C4-2B (cell line): ENCODE data around the gene ANKFY1.

Source experiments
- CTCF ChIP-seq: fragments of 450-650 bp; conservative IDR thresholded peaks from 2 replicates; pipeline ENCODE4 v1.5.1; 2017; ENCODE audit warnings: mild to moderate bottlenecking
- ZFX ChIP-seq: fragments of 450-650 bp; IDR thresholded peaks from 2 replicates; pipeline ENCODE4 v1.6.1; 2017

DNA sequence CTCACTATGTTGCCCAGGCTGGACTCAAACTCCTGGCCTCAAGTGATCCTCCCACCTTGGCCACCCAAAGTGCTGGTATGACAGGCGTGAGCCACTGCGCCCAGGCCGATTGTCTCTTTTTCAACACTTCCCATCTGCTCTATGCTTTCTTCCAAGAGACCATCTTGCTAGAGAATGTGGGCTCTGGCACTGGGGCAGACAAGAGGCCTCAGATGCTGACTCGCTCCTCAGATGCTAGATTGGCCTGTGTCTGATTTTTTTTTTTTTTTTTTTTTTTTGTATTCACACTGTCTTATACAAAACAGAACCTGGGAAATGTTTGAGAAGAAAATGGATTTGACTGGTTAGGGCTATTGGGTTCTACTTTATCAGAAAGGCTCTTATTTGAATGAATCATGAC, 62.6 kb downstream of the ANKFY1 start:
- TF ChIP-seq CTCF (no peak), ZFX (no peak)
